Stimulated activated CD4-positive, alpha-beta T cell treated with anti-CD3 and anti-CD28 coated beads, Interleukin-1b, Interleukin-23, amount 100 ng/mL, for 24 hours (primary cell): ENCODE results near the gene HFM1.
"Not testable (repeated sequence)": the region's sequence is repeated elsewhere in the genome, so short reads cannot be mapped to it uniquely, and the experiment has no call there.

Experiments
- DNase-seq, 4 experiments: peaks; one replicate each; pipeline ENCODE4 v3.0.0-alpha.2; 2020; ENCODE audit warnings: low read depth in 4 of 4, low spot score in 1 of 4

Gene HFM1

GRCh38 chr1:91349524-91349923 lies 55.1 kb downstream of the HFM1 start:
- DNase-seq, result no peak

- no peak for DNase-seq
Observed at GRCh38 chr1:91346824-91347223, 57.8 kb downstream of the HFM1 start.

- no peak for DNase-seq
Observed at GRCh38 chr1:91345395-91346005, 59.1 kb downstream of the HFM1 start.

GRCh38 chr1:91338501-91338900 lies 66.1 kb downstream of the HFM1 start:
- no peak for DNase-seq

GRCh38 chr1:91335603-91336002 lies 69.0 kb downstream of the HFM1 start:
- no peak for DNase-seq

GRCh38 chr1:91334856-91335255 lies 69.8 kb downstream of the HFM1 start:
- DNase-seq, result no peak

- DNase-seq, result no peak
Observed at GRCh38 chr1:91325456-91325855, 79.2 kb downstream of the HFM1 start.

GRCh38 chr1:91314643-91315042 lies 90.0 kb downstream of the HFM1 start:
- no peak for DNase-seq

- no peak for DNase-seq
Observed at GRCh38 chr1:91311672-91312071, 93.0 kb downstream of the HFM1 start.

- DNase-seq, result no peak
Observed at GRCh38 chr1:91308544-91308943, 96.1 kb downstream of the HFM1 start.

- DNase-seq, result no peak
Observed at GRCh38 chr1:91307784-91308409, 96.7 kb downstream of the HFM1 start.

GRCh38 chr1:91303165-91303564 lies 101.5 kb downstream of the HFM1 start:
- DNase-seq, result no peak

- DNase-seq, result not testable (repeated sequence)
Observed at GRCh38 chr1:91288843-91289553, 115.6 kb downstream of the HFM1 start.

GRCh38 chr1:91286962-91287317 lies 117.7 kb downstream of the HFM1 start:
- DNase-seq, result not testable (repeated sequence)

GRCh38 chr1:91286259-91286961 lies 118.2 kb downstream of the HFM1 start:
- DNase-seq, result not testable (repeated sequence)

GRCh38 chr1:91283421-91283726 lies 121.3 kb downstream of the HFM1 start:
- DNase-seq, result no peak

- DNase-seq, result peak; percentile 11 to 26 (median 16)
Observed at GRCh38 chr1:91282695-91283420, 121.8 kb downstream of the HFM1 start.

GRCh38 chr1:91281782-91282181 lies 122.9 kb downstream of the HFM1 start:
- no peak for DNase-seq

- DNase-seq, result no peak
Observed at GRCh38 chr1:91278754-91279153, 125.9 kb downstream of the HFM1 start.

GRCh38 chr1:91273875-91274274 lies 130.8 kb downstream of the HFM1 start:
- DNase-seq, result no peak

- DNase-seq, result no peak
Observed at GRCh38 chr1:91261655-91262054, 143.0 kb downstream of the HFM1 start.
